ENCODE results near the gene OR13F1.

OR13F1 gene, protein sequence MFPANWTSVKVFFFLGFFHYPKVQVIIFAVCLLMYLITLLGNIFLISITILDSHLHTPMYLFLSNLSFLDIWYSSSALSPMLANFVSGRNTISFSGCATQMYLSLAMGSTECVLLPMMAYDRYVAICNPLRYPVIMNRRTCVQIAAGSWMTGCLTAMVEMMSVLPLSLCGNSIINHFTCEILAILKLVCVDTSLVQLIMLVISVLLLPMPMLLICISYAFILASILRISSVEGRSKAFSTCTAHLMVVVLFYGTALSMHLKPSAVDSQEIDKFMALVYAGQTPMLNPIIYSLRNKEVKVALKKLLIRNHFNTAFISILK

DNA sequence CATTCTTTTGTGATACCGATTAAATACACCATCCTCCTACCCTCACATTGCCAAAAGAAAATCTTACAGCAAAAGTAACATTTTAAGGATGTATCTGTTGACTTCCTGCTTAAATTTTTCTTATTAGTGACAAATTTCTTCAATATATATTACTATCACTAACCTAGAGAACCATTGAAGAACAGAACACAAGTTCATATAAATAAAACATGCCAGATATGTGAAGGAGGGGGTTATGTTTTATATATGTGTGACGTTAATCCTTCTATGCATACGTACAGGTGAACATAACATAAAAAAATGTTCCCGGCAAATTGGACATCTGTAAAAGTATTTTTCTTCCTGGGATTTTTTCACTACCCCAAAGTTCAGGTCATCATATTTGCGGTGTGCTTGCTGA is at the start of gene OR13F1:
Gene OR13F1, plus strand, starts transcription at position 301 of the 400 bp plus-strand sequence. Its CDS starts 0 bp downstream, at position 301.
- no peak for DNase-seq (ENCODE audit: low read depth, low spot score)
- H3K9ac ChIP-seq (ENCODE audit: insufficient read length), result no peak within 1 kb of the TSS
- no peak within 1 kb of the TSS for H3K27ac ChIP-seq
- no peaks in the 10 kb centered on the region for H3K36me3 ChIP-seq (ENCODE audit: insufficient read depth, low read length)
- H3K9me3 ChIP-seq (ENCODE audit: low read depth, low read length), result no peaks in the 10 kb centered on the region
- H3K4me3 ChIP-seq, result no peak within 1 kb of the TSS
- TF ChIP-seq FOXP2 (optimal IDR thresholded peaks at IDR 0.05; ENCODE audit: control extremely low read depth, extremely low read length, insufficient read depth) (no peak), EZH2 (IDR thresholded peaks at IDR 0.05) (no peak), POLR2AphosphoS5 (IDR thresholded peaks at IDR 0.05; ENCODE audit: borderline replicate concordance, low read depth, low read length) (no peak)

DNA sequence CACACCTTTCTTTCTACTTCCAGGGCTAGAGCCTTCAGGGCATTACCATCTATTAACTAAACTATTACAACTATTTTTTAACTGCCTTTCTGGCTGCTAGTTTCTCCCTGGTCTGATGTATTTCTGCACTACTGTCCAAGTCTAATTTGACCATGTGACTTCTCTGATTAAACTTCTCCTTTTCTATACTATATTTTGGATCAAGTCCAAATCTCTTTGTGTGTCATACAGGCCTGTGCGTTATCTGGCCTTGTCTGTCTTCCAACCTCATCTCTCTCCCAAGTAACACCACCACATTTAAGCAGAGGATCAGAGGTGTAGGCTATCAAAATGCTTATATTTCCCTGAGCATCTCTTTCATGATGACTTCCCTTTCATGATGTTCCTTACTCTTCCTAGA is 47.2 kb upstream of the OR13F1 start:
- Histone ChIP-seq H3K27ac (no peak overlapping the region), H3K4me3 (no peak overlapping the region), H3K9ac (ENCODE audit: insufficient read length) (no peak overlapping the region), H3K36me3 (ENCODE audit: insufficient read depth, low read length) (no peaks in the 10 kb centered on the region), H3K9me3 (ENCODE audit: low read depth, low read length) (no peaks in the 10 kb centered on the region)
- DNase-seq (ENCODE audit: low read depth, low spot score), result no peak
- no peak for TF ChIP-seq FOXP2 (optimal IDR thresholded peaks at IDR 0.05; ENCODE audit: control extremely low read depth, extremely low read length, insufficient read depth)
- no peak for TF ChIP-seq POLR2AphosphoS5 (IDR thresholded peaks at IDR 0.05; ENCODE audit: borderline replicate concordance, low read depth, low read length)
- no peak for TF ChIP-seq EZH2 (IDR thresholded peaks at IDR 0.05)

DNA sequence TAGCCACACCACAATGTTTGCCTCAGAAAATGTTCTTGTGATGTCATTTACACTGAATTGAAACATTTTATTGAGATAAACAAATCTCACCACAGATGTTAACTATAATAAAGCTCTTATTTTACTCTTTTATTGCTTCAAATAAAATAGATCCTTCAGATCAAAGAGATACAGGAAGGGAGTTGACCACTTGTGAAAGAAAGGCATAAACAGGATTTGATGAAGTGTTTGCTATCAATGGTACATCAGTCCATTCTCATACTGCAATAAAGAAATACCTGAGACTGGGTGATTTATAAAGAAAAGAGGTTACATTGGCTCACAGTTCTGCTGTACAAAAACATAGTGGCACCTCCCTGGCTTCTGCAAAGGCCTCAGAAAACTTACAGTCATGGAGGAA is 40.2 kb upstream of the OR13F1 start:
- Histone ChIP-seq H3K9ac (ENCODE audit: insufficient read length) (no peak overlapping the region), H3K36me3 (ENCODE audit: insufficient read depth, low read length) (no peaks in the 10 kb centered on the region), H3K27ac (no peak overlapping the region), H3K4me3 (no peak overlapping the region), H3K9me3 (ENCODE audit: low read depth, low read length) (no peaks in the 10 kb centered on the region)
- no peak for DNase-seq (ENCODE audit: low read depth, low spot score)
- no peak for TF ChIP-seq EZH2 (IDR thresholded peaks at IDR 0.05)
- TF ChIP-seq POLR2AphosphoS5 (IDR thresholded peaks at IDR 0.05; ENCODE audit: borderline replicate concordance, low read depth, low read length), result no peak
- no peak for TF ChIP-seq FOXP2 (optimal IDR thresholded peaks at IDR 0.05; ENCODE audit: control extremely low read depth, extremely low read length, insufficient read depth)

DNA sequence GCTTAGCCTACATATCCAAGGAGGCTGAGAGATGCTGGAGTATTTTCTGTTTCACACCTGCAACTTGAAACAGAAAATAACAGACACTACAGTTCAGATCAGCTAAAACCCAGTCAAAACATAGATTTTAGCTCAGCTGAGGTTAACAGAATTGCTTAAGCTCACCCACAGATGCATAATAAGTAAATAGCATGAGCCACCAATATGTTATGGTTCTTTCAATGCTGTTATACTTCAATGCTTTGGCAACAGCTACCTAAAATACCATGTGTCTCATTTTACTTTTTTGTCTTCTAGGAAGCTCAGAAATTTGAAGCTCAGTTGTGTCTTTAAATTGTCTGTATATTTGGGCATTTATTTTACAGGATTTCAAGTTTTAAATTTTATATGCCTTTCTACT is 35.8 kb upstream of the OR13F1 start:
- Histone ChIP-seq H3K27ac (no peak overlapping the region), H3K4me3 (no peak overlapping the region), H3K36me3 (ENCODE audit: insufficient read depth, low read length) (no peaks in the 10 kb centered on the region), H3K9ac (ENCODE audit: insufficient read length) (no peak overlapping the region), H3K9me3 (ENCODE audit: low read depth, low read length) (no peaks in the 10 kb centered on the region)
- no peak for DNase-seq (ENCODE audit: low read depth, low spot score)
- no peak for TF ChIP-seq EZH2 (IDR thresholded peaks at IDR 0.05)
- TF ChIP-seq POLR2AphosphoS5 (IDR thresholded peaks at IDR 0.05; ENCODE audit: borderline replicate concordance, low read depth, low read length), result no peak
- no peak for TF ChIP-seq FOXP2 (optimal IDR thresholded peaks at IDR 0.05; ENCODE audit: control extremely low read depth, extremely low read length, insufficient read depth)

DNA sequence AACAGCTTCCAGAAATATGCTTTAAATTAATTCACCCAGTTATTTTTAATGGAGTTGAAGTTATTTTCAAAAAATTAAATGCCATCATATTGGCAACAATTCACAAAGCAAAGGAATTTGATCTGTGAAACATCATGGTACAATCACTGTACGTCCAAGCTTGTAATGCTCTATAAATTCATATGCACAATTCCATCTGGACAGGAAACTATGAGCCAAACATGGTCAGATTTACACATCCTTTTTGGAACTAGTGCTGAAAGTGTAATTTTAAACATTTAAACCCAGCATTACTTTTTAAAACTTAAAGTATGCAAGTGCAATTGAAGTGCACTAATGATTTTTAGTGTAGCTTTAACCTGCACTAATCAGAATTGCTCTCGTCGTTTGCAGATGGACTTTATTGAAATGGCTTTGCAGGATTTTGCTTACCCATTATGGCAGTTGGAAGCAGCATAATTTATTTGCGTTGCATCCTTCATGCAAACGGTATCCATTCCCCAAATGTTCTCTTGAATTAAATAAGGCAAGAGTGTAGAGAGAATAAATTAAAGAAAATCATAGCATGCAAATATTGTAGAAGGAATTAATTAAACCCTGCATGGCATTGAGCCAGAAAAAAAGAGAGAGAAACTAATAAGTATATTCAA is 21.0 kb upstream of the OR13F1 start:
- no peak for DNase-seq (ENCODE audit: low read depth, low spot score)
- TF ChIP-seq FOXP2 (optimal IDR thresholded peaks at IDR 0.05; ENCODE audit: control extremely low read depth, extremely low read length, insufficient read depth), result no peak
- no peak for TF ChIP-seq EZH2 (IDR thresholded peaks at IDR 0.05)
- no peak for TF ChIP-seq POLR2AphosphoS5 (IDR thresholded peaks at IDR 0.05; ENCODE audit: borderline replicate concordance, low read depth, low read length)
- no peaks in the 10 kb centered on the region for H3K36me3 ChIP-seq (ENCODE audit: insufficient read depth, low read length)
- H3K27ac ChIP-seq, result no peak overlapping the region
- no peaks in the 10 kb centered on the region for H3K9me3 ChIP-seq (ENCODE audit: low read depth, low read length)
- H3K9ac ChIP-seq (ENCODE audit: insufficient read length), result no peak overlapping the region
- no peak overlapping the region for H3K4me3 ChIP-seq

DNA sequence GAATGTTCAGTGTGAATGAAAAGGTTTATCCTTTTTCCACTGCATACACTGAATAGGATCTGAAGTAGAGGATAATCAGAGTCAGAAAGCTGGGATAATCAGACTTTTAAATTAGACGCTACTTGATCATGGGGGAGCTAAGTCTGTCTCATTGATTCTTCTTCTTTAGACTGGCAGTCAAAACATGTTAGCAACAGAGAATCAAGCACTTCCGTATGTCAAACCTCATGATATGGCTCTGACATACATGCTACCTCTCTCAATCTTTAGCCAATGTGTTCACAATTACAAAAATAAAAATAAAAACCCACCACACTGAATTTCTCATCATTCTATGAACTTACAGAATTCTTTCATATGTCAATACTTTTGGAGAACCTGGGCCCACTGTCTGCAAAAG is 19.0 kb upstream of the OR13F1 start:
- H3K36me3 ChIP-seq (ENCODE audit: insufficient read depth, low read length), result no peaks in the 10 kb centered on the region
- no peak overlapping the region for H3K9ac ChIP-seq (ENCODE audit: insufficient read length)
- H3K27ac ChIP-seq, result no peak overlapping the region
- TF ChIP-seq POLR2AphosphoS5 (IDR thresholded peaks at IDR 0.05; ENCODE audit: borderline replicate concordance, low read depth, low read length), result no peak
- TF ChIP-seq FOXP2 (optimal IDR thresholded peaks at IDR 0.05; ENCODE audit: control extremely low read depth, extremely low read length, insufficient read depth), result no peak
- TF ChIP-seq EZH2 (IDR thresholded peaks at IDR 0.05), result no peak
- no peaks in the 10 kb centered on the region for H3K9me3 ChIP-seq (ENCODE audit: low read depth, low read length)
- DNase-seq (ENCODE audit: low read depth, low spot score), result no peak
- no peak overlapping the region for H3K4me3 ChIP-seq

DNA sequence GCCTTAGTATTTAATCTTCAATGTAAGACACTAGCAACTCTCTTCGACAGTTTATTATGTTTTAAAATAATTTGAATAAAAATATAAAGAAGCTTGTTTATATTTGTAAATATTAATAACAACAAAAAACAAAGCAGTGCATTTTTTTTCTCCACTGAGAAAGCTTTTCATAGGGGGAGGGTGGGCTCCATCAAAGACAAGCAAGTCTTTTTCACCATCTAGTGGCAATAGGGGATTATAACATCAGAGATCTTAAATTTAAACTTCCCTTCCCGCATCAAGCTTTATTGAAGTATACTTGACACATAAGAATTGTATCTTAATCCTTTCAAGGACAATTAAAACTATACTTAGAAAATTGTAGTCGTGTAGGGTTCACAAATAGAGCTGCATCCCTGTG is 9.3 kb upstream of the OR13F1 start:
- Histone ChIP-seq H3K27ac (no peak overlapping the region), H3K9me3 (ENCODE audit: low read depth, low read length) (no peaks in the 10 kb centered on the region), H3K4me3 (no peak overlapping the region), H3K9ac (ENCODE audit: insufficient read length) (no peak overlapping the region), H3K36me3 (ENCODE audit: insufficient read depth, low read length) (no peaks in the 10 kb centered on the region)
- no peak for DNase-seq (ENCODE audit: low read depth, low spot score)
- no peak for TF ChIP-seq POLR2AphosphoS5 (IDR thresholded peaks at IDR 0.05; ENCODE audit: borderline replicate concordance, low read depth, low read length)
- no peak for TF ChIP-seq EZH2 (IDR thresholded peaks at IDR 0.05)
- no peak for TF ChIP-seq FOXP2 (optimal IDR thresholded peaks at IDR 0.05; ENCODE audit: control extremely low read depth, extremely low read length, insufficient read depth)

DNA sequence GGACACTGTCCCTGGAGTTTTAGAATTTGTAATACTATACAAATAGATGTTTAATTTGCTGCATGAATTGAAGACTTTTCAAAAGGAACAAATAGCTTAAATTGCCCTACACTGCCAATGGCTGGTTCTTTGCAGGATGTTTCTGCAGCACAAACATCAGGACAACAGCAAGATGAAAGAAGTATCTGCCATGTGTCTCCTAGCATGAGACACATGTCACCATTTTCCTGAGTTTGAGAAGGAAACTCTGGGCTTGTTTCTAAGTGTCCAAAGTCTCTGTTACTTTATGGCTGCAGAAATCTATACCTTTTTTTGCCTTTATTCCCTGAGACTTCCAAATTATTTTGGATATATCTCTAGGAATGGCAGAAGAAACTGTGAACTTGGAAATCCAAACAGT is 623 bp upstream of the OR13F1 start:
- Histone ChIP-seq H3K27ac (no peak overlapping the region), H3K9ac (ENCODE audit: insufficient read length) (no peak overlapping the region), H3K4me3 (no peak overlapping the region), H3K9me3 (ENCODE audit: low read depth, low read length) (no peaks in the 10 kb centered on the region), H3K36me3 (ENCODE audit: insufficient read depth, low read length) (no peaks in the 10 kb centered on the region)
- DNase-seq (ENCODE audit: low read depth, low spot score), result no peak
- no peak for TF ChIP-seq POLR2AphosphoS5 (IDR thresholded peaks at IDR 0.05; ENCODE audit: borderline replicate concordance, low read depth, low read length)
- no peak for TF ChIP-seq EZH2 (IDR thresholded peaks at IDR 0.05)
